SH-SY5Y (cell line): ENCODE results near the gene EHD1.

Source experiments
- GATA2 ChIP-seq: IDR thresholded peaks from 2 replicates; pipeline ENCODE4 v1.6.1; 2011; ENCODE audit warnings: mild to moderate bottlenecking, low read depth, low read length
- GATA3 ChIP-seq: IDR thresholded peaks from 2 replicates; pipeline ENCODE4 v1.6.1; 2011; ENCODE audit warnings: low read depth, mild to moderate bottlenecking, low read length, moderate library complexity

- TF ChIP-seq GATA2 (no peak), GATA3 (no peak)
Observed at GRCh38 chr11:64883575-64883974, 5.2 kb upstream of the EHD1 start.
